WTC11 (cell line): Measurements from ENCODE around the gene HOXA5. TPM values are rescaled to one million over a fixed set of nuclear protein-coding genes. Genes with fewer than 3 reads are reported as not detected.

Source experiments
- ATAC-seq: fragments of 200-7000 bp; cut with Tn5 transposase; 2 replicates; pipeline ENCODE4 v1.10.0; 2021; ENCODE audit warnings: mild to moderate bottlenecking, moderate library complexity
- CTCF ChIA-PET: fragments of 300-600 bp; sonication (Branson Sonifier 250); formaldehyde crosslinking; loops from one replicate; lab custom pipeline; 2021; ENCODE audit warnings: antibody characterized with exemption; lab: Charles Lee
- POLR2A ChIA-PET: fragments of 350-600 bp; sonication (Branson Sonifier 250); formaldehyde crosslinking; loops from one replicate; lab custom pipeline; 2021; ENCODE audit warnings: antibody characterized with exemption; lab: Charles Lee
- DNase-seq: peaks from one replicate; pipeline ENCODE4 v3.0.0; 2021; ENCODE audit warnings: low spot score
- H3K27ac Mint-ChIP-seq: 2 replicates; pipeline ENCODE4 v1.8.0; 2021; ENCODE audit warnings: mixed read lengths
- H3K27me3 Mint-ChIP-seq: 2 replicates; pipeline ENCODE4 v1.8.0; 2021; ENCODE audit warnings: low read depth, mild to moderate bottlenecking, moderate library complexity, mixed read lengths
- H3K36me3 Mint-ChIP-seq: 2 replicates; pipeline ENCODE4 v1.8.0; 2021; ENCODE audit warnings: mixed read lengths
- H3K4me1 Mint-ChIP-seq: 2 replicates; pipeline ENCODE4 v1.8.0; 2022; ENCODE audit warnings: mixed read lengths
- H3K4me3 Mint-ChIP-seq: 2 replicates; pipeline ENCODE4 v1.8.0; 2021; ENCODE audit warnings: mild to moderate bottlenecking, moderate library complexity, mixed read lengths
- H3K9me3 Mint-ChIP-seq: 2 replicates; pipeline ENCODE4 v1.8.0; 2021; ENCODE audit warnings: mixed read lengths
- GRHL2 ChIP-seq: fragments of 250-450 bp; sonication (Bioruptor Pico); IDR thresholded peaks from 2 replicates; pipeline ENCODE4 v1.8.0; 2022; ENCODE audit warnings: mild to moderate bottlenecking, moderate library complexity; ENCODE audit not compliant: insufficient replicate concordance, severe bottlenecking
- GTF2I ChIP-seq: fragments of 250-450 bp; sonication (Bioruptor Pico); conservative IDR thresholded peaks from 2 replicates; pipeline ENCODE4 v1.4.0; 2021; ENCODE audit warnings: mild to moderate bottlenecking
- MXD4 ChIP-seq: fragments of 250-450 bp; sonication (Bioruptor Pico); IDR thresholded peaks from 2 replicates; pipeline ENCODE4 v1.8.0; 2021; ENCODE audit warnings: mild to moderate bottlenecking, moderate library complexity, borderline replicate concordance
- NFE2L1 ChIP-seq: sonication (generic); formaldehyde crosslinking; IDR thresholded peaks from 2 replicates; pipeline ENCODE4 v1.8.1; 2023; ENCODE audit warnings: missing genetic modification reagents
- NR3C1 ChIP-seq: sonication (generic); formaldehyde crosslinking; conservative IDR thresholded peaks from 2 replicates; pipeline ENCODE4 v1.8.1; 2023; ENCODE audit warnings: low read depth, mild to moderate bottlenecking, missing genetic modification reagents
- TCF7 ChIP-seq: sonication (generic); formaldehyde crosslinking; IDR thresholded peaks from 2 replicates; pipeline ENCODE4 v1.8.0; 2022; ENCODE audit warnings: mild to moderate bottlenecking, low read depth, missing genetic modification reagents, moderate library complexity
- TEAD1 ChIP-seq: sonication (generic); formaldehyde crosslinking; IDR thresholded peaks from 2 replicates; pipeline ENCODE4 v1.8.0; 2022; ENCODE audit warnings: mild to moderate bottlenecking, missing genetic modification reagents
- TP53 ChIP-seq: sonication (generic); formaldehyde crosslinking; IDR thresholded peaks from 2 replicates; pipeline ENCODE4 v1.8.1; 2023; ENCODE audit warnings: mild to moderate bottlenecking, missing genetic modification reagents
- ZNF121 ChIP-seq: sonication (generic); formaldehyde crosslinking; IDR thresholded peaks from 2 replicates; pipeline ENCODE4 v1.8.0; 2023; ENCODE audit warnings: missing genetic modification reagents
- ZNF423 ChIP-seq: fragments of 250-450 bp; sonication (Bioruptor Pico); IDR thresholded peaks from 2 replicates; pipeline ENCODE4 v2.1.2; 2022; ENCODE audit warnings: mild to moderate bottlenecking, moderate library complexity
- total RNA-seq: library from RNA; stranded (reverse); gene quantifications from 3 replicates; pipeline ENCODE4 v1.2.3, GENCODE V29; 2021
- TF ChIP-seq, protein P1 (sequence below): sonication (generic); formaldehyde crosslinking; IDR thresholded peaks from 2 replicates; pipeline ENCODE4 v1.8.0; 2022; ENCODE audit warnings: mild to moderate bottlenecking, missing genetic modification reagents
- TF ChIP-seq, protein P2 (sequence below): sonication (generic); formaldehyde crosslinking; IDR thresholded peaks from 2 replicates; pipeline ENCODE4 v1.8.0; 2022; ENCODE audit warnings: mild to moderate bottlenecking, missing genetic modification reagents
- TF ChIP-seq, protein P3 (sequence below): sonication (generic); formaldehyde crosslinking; IDR thresholded peaks from 2 replicates; pipeline ENCODE4 v1.8.1; 2023; ENCODE audit warnings: mild to moderate bottlenecking, missing genetic modification reagents, moderate library complexity
- TF ChIP-seq, protein P4 (sequence below): sonication (generic); formaldehyde crosslinking; IDR thresholded peaks from 2 replicates; pipeline ENCODE4 v1.8.1; 2022; ENCODE audit warnings: mild to moderate bottlenecking, moderate library complexity, missing genetic modification reagents
- TF ChIP-seq, protein P5 (sequence below): sonication (generic); formaldehyde crosslinking; IDR thresholded peaks from 2 replicates; pipeline ENCODE4 v1.8.1; 2023; ENCODE audit warnings: mild to moderate bottlenecking, missing genetic modification reagents
- TF ChIP-seq, protein P6 (sequence below): fragments of 250-450 bp; sonication (Bioruptor Pico); IDR thresholded peaks from 2 replicates; pipeline ENCODE4 v1.9.0; 2021; ENCODE audit warnings: moderate library complexity, mild to moderate bottlenecking, inconsistent platforms, borderline replicate concordance

HOXA5 gene
- total RNA-seq, 1 experiment from 2014 or later: not detected

DNA sequence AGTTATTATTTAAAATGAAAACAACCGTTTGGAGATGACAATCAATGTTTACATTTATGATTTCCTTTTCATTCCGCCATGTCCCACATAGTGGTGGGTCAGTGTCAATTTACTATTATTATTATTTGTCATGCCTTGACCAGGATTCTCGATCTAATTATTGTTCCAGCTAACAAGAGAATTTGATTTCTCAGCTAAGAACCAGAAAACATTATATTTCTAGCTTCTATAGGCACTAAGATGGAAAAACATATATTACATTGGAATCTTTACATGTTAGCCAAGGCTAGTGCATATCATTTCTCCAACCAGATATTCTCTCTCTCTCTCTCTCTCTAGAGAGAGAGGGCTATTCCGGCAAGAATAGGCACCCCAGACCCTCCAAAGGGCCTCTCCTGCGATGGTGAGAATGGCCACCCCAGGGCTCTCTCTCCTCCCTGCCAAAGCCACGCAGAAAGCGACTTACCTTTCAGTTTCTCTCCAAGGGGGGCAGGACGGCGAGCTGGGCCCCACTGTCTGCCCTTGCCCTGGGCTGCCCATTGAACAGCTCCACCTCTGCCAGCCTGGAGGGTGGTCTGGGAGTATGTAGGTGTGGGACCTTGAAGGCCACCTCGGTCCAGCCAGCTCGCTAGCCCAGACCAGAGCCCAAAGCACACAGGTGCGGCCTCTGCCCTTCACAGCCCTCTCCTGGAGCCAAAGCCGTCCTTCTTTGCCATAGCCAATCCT, 6.5 kb upstream of the HOXA5 start (continued):
- TF ChIP-seq MXD4 (CRISPR knock-in tag): no peak
- TF ChIP-seq ZNF121 (CRISPR knock-in tag): no peak
- TF ChIP-seq, protein P1, sequence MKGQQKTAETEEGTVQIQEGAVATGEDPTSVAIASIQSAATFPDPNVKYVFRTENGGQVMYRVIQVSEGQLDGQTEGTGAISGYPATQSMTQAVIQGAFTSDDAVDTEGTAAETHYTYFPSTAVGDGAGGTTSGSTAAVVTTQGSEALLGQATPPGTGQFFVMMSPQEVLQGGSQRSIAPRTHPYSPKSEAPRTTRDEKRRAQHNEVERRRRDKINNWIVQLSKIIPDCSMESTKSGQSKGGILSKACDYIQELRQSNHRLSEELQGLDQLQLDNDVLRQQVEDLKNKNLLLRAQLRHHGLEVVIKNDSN (CRISPR knock-in tag): no peak
- TF ChIP-seq, protein P2, sequence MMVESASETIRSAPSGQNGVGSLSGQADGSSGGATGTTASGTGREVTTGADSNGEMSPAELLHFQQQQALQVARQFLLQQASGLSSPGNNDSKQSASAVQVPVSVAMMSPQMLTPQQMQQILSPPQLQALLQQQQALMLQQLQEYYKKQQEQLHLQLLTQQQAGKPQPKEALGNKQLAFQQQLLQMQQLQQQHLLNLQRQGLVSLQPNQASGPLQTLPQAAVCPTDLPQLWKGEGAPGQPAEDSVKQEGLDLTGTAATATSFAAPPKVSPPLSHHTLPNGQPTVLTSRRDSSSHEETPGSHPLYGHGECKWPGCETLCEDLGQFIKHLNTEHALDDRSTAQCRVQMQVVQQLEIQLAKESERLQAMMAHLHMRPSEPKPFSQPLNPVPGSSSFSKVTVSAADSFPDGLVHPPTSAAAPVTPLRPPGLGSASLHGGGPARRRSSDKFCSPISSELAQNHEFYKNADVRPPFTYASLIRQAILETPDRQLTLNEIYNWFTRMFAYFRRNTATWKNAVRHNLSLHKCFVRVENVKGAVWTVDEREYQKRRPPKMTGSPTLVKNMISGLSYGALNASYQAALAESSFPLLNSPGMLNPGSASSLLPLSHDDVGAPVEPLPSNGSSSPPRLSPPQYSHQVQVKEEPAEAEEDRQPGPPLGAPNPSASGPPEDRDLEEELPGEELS (CRISPR knock-in tag): no peak
- TF ChIP-seq GTF2I (CRISPR knock-in tag): no peak
- TF ChIP-seq NR3C1 (CRISPR knock-in tag): no peak
- no peak for TF ChIP-seq NFE2L1
- TF ChIP-seq, protein P3, sequence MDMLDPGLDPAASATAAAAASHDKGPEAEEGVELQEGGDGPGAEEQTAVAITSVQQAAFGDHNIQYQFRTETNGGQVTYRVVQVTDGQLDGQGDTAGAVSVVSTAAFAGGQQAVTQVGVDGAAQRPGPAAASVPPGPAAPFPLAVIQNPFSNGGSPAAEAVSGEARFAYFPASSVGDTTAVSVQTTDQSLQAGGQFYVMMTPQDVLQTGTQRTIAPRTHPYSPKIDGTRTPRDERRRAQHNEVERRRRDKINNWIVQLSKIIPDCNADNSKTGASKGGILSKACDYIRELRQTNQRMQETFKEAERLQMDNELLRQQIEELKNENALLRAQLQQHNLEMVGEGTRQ (CRISPR knock-in tag): no peak
- TF ChIP-seq, protein P4, sequence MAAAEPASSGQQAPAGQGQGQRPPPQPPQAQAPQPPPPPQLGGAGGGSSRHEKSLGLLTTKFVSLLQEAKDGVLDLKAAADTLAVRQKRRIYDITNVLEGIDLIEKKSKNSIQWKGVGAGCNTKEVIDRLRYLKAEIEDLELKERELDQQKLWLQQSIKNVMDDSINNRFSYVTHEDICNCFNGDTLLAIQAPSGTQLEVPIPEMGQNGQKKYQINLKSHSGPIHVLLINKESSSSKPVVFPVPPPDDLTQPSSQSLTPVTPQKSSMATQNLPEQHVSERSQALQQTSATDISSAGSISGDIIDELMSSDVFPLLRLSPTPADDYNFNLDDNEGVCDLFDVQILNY (CRISPR knock-in tag): no peak
- TF ChIP-seq, protein P5, sequence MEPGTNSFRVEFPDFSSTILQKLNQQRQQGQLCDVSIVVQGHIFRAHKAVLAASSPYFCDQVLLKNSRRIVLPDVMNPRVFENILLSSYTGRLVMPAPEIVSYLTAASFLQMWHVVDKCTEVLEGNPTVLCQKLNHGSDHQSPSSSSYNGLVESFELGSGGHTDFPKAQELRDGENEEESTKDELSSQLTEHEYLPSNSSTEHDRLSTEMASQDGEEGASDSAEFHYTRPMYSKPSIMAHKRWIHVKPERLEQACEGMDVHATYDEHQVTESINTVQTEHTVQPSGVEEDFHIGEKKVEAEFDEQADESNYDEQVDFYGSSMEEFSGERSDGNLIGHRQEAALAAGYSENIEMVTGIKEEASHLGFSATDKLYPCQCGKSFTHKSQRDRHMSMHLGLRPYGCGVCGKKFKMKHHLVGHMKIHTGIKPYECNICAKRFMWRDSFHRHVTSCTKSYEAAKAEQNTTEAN: no peak

DNA sequence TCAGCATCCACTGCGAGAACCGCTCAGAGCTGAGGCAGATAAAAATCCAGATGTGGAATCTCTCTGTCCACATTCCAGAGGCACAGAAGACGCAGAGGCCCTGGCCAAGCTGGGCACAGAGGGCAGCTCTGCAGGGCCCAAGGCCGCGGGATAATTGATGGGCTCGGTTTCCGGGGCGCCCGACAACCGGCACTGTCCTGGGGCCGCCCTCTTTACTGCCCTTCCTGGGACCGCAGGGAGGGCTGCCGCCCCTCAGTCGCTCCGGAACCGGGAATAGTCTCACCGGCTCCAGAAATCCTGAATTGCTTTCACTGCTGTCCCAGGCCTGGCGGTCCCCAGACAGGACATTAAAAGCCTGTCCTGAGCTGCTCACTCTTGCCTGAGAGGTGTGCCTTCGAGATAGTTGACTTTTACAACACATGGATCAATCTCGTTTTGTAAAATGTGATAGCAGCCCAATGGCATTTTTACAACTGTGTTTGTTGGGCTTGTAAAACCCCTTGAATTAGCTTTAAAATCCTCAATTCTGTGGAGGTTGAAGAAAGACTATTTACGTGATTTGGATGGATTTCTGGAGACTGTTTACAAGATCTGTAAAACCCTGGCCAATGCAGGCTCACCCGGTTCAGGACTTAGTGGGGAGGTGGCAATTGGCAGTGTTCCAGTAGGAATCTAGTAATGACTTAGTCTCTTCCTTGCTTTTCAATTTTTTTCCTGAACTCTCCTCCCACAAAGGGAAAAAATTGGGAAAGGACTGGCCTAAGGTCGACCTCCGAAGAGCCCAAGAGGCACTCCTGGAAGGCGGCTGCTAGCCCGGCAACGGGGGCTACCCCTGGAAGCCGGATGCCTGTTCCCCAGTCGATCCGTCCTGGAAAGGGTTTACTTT, 5.5 kb upstream of the HOXA5 start:
- POLR2A ChIA-PET: no interaction called here
- Mint-ChIP-seq H3K9me3 (no peaks in the 10 kb centered on the region), H3K27ac (no peak overlapping the region), H3K27me3 (peaks cover 100% of the 10 kb centered on the region), H3K36me3 (no peaks in the 10 kb centered on the region), H3K4me3 (no peak overlapping the region), H3K4me1 (peaks cover 24% of the 10 kb centered on the region)
- no peak for TF ChIP-seq TEAD1 (CRISPR knock-in tag)
- TF ChIP-seq, protein P6, sequence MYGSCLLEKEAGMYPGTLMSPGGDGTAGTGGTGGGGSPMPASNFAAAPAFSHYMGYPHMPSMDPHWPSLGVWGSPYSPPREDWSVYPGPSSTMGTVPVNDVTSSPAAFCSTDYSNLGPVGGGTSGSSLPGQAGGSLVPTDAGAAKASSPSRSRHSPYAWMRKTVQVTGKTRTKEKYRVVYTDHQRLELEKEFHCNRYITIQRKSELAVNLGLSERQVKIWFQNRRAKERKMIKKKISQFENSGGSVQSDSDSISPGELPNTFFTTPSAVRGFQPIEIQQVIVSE (CRISPR knock-in tag): no peak
- TF ChIP-seq GRHL2 (CRISPR knock-in tag): no peak
- TF ChIP-seq TCF7 (CRISPR knock-in tag): no peak
- TF ChIP-seq ZNF423 (CRISPR knock-in tag): no peak
- TF ChIP-seq TP53 (CRISPR knock-in tag): no peak
- CTCF ChIA-PET: interaction anchor here (2.3 to 4.0 kb wide), 3 partner anchors 12 to 31 kb away, joined by 8 to 74 read pairs (median 46); no protein-coding TSS in a partner anchor
- DNase-seq (no peak), ATAC-seq (no peak)
